Amniotic stem cell (primary cell): ENCODE data around the gene ZNF555.
"Not testable (repeated sequence)": the region's sequence is repeated elsewhere in the genome, so short reads cannot be mapped to it uniquely, and the experiment has no call there.

Source experiments
- DNase-seq: peaks from one replicate; lab custom pipeline; 2025; lab: John Stamatoyannopoulos, UW

ZNF555 gene

GRCh38 chr19:2867025-2867991 lies 26.0 kb downstream of the ZNF555 start, which contains the start of gene ZNF556:
Gene ZNF556, plus strand, starts transcription at chr19:2867335. Its CDS starts 87 bp downstream, at chr19:2867422.
- no peak for DNase-seq

- no peak for DNase-seq
Measured at GRCh38 chr19:2869618-2870017, 28.3 kb downstream of the ZNF555 start.

- not testable (repeated sequence) for DNase-seq
Measured at GRCh38 chr19:2872175-2872574, 30.9 kb downstream of the ZNF555 start.

- no peak for DNase-seq
Measured at GRCh38 chr19:2877398-2878331, 36.4 kb downstream of the ZNF555 start.

GRCh38 chr19:2883686-2884439 lies 42.6 kb downstream of the ZNF555 start:
- DNase-seq = no peak

GRCh38 chr19:2885736-2886135 lies 44.5 kb downstream of the ZNF555 start:
- no peak for DNase-seq

GRCh38 chr19:2887391-2887914 lies 46.2 kb downstream of the ZNF555 start:
- no peak for DNase-seq

- DNase-seq = no peak
Measured at GRCh38 chr19:2888731-2889224, 47.5 kb downstream of the ZNF555 start.

GRCh38 chr19:2890531-2890930 lies 49.3 kb downstream of the ZNF555 start:
- DNase-seq = not testable (repeated sequence)

GRCh38 chr19:2896694-2897093 lies 55.4 kb downstream of the ZNF555 start:
- DNase-seq = no peak

- peak; percentile 100 for DNase-seq
Measured at GRCh38 chr19:2900296-2901252, 59.3 kb downstream of the ZNF555 start, which contains the start of gene ZNF57. Gene ZNF57, plus strand, starts transcription at chr19:2900928. Its CDS starts 118 bp downstream, at chr19:2901046.

GRCh38 chr19:2902590-2903218 lies 61.4 kb downstream of the ZNF555 start:
- DNase-seq = no peak

GRCh38 chr19:2903326-2903725 lies 62.1 kb downstream of the ZNF555 start:
- not testable (repeated sequence) for DNase-seq

GRCh38 chr19:2905918-2906519 lies 64.7 kb downstream of the ZNF555 start:
- DNase-seq = no peak

GRCh38 chr19:2906631-2907195 lies 65.4 kb downstream of the ZNF555 start:
- no peak for DNase-seq
